Mesenchymal stem cell (in vitro differentiated cells and primary cell): Measurements from ENCODE around the gene PTPRCAP.
A peak's percentile ranks its signal among the peaks of the same experiment; 100 is the strongest.

ENCODE experiments used
- DNase-seq: peaks from one replicate; pipeline ENCODE4 v3.0.0-alpha.2; 2013
- H2AFZ ChIP-seq: one replicate; pipeline ENCODE4 v1.6.1; 2013; ENCODE audit warnings: low read depth, mild to moderate bottlenecking, control low read depth, inconsistent platforms, low read length, moderate library complexity
- H2AK5ac ChIP-seq: 2 replicates; pipeline ENCODE4 v1.6.1; 2013; ENCODE audit warnings: low read length, moderate library complexity, mild to moderate bottlenecking, inconsistent platforms; ENCODE audit not compliant: severe bottlenecking
- H2BK120ac ChIP-seq: one replicate; pipeline ENCODE4 v1.6.1; 2013; ENCODE audit warnings: low read depth, mild to moderate bottlenecking, inconsistent platforms, low read length, moderate library complexity
- H2BK12ac ChIP-seq, 2 experiments: one replicate each; pipeline ENCODE4 v1.6.1; 2013; ENCODE audit warnings: inconsistent platforms in 2 of 2, low read length in 2 of 2, mild to moderate bottlenecking in 2 of 2, moderate library complexity in 2 of 2, control low read depth in 1 of 2
- H2BK15ac ChIP-seq: one replicate; pipeline ENCODE4 v1.6.1; 2013; ENCODE audit warnings: mild to moderate bottlenecking, low read depth, inconsistent platforms; ENCODE audit not compliant: poor library complexity, severe bottlenecking
- H2BK5ac ChIP-seq: 2 replicates; pipeline ENCODE4 v1.6.1; 2013; ENCODE audit warnings: low read depth, mild to moderate bottlenecking, low read length, control low read depth, inconsistent platforms; ENCODE audit not compliant: poor library complexity, severe bottlenecking
- H3K14ac ChIP-seq, 2 experiments: one replicate each; pipeline ENCODE4 v1.6.1; 2013; ENCODE audit warnings: inconsistent platforms in 2 of 2, low read length in 2 of 2, control low read depth in 1 of 2, mild to moderate bottlenecking in 1 of 2, moderate library complexity in 1 of 2
- H3K18ac ChIP-seq, 2 experiments: one replicate each; pipeline ENCODE4 v1.6.1; 2013; ENCODE audit warnings: inconsistent platforms in 2 of 2, low read length in 2 of 2, control low read depth in 1 of 2, low read depth in 1 of 2, mild to moderate bottlenecking in 1 of 2
- H3K23ac ChIP-seq, 2 experiments: one replicate each; pipeline ENCODE4 v1.6.1; 2013; ENCODE audit warnings: inconsistent platforms in 2 of 2, low read length in 2 of 2, mild to moderate bottlenecking in 2 of 2, moderate library complexity in 2 of 2, control low read depth in 1 of 2
- H3K27ac ChIP-seq: 2 replicates; pipeline ENCODE4 v1.5.1; 2013; ENCODE audit warnings: mild to moderate bottlenecking, moderate library complexity, low read length, control low read depth, inconsistent platforms; ENCODE audit not compliant: poor library complexity, severe bottlenecking
- H3K27me3 ChIP-seq, 2 experiments: 2 replicates each; pipeline versions ENCODE4 v1.6.1 to v1.7.0; 2013; ENCODE audit warnings: low read length in 2 of 2, mild to moderate bottlenecking in 2 of 2, moderate library complexity in 2 of 2, control low read depth in 1 of 2, inconsistent platforms in 1 of 2; ENCODE audit not compliant: control insufficient read depth in 1 of 2, insufficient read depth in 1 of 2
- H3K36me3 ChIP-seq, 2 experiments: 2 replicates each; pipeline versions ENCODE4 v1.6.1 to v1.7.0; 2013; ENCODE audit warnings: low read length in 2 of 2, control low read depth in 1 of 2, inconsistent platforms in 1 of 2, low read depth in 1 of 2, mild to moderate bottlenecking in 1 of 2; ENCODE audit not compliant: insufficient read depth in 2 of 2, control insufficient read depth in 1 of 2
- H3K4ac ChIP-seq, 2 experiments: one replicate each; pipeline ENCODE4 v1.6.1; 2013; ENCODE audit warnings: inconsistent platforms in 2 of 2, low read length in 2 of 2, mild to moderate bottlenecking in 2 of 2, moderate library complexity in 2 of 2, control low read depth in 1 of 2, low read depth in 1 of 2
- H3K4me1 ChIP-seq: 2 replicates; pipeline ENCODE4 v1.6.1; 2013; ENCODE audit warnings: low read depth, low read length, control low read depth; ENCODE audit not compliant: control insufficient read depth, insufficient read depth
- H3K4me2 ChIP-seq: 2 replicates; pipeline ENCODE4 v1.6.1; 2013; ENCODE audit warnings: low read length, mild to moderate bottlenecking, inconsistent platforms; ENCODE audit not compliant: poor library complexity, severe bottlenecking
- H3K4me3 ChIP-seq, 2 experiments: 2 replicates each; pipeline versions ENCODE4 v1.5.1 to v1.7.0; 2013; ENCODE audit warnings: low read length in 2 of 2, mild to moderate bottlenecking in 2 of 2, control low read depth in 1 of 2, low read depth in 1 of 2; ENCODE audit not compliant: insufficient read depth in 1 of 2
- H3K79me1 ChIP-seq: replicated peaks from 2 replicates; pipeline ENCODE4 v1.6.1; 2013; ENCODE audit warnings: mild to moderate bottlenecking, control low read depth, low read length, inconsistent platforms; ENCODE audit not compliant: poor library complexity, severe bottlenecking
- H3K9ac ChIP-seq: 2 replicates; pipeline ENCODE4 v1.7.0; 2013; ENCODE audit warnings: mild to moderate bottlenecking, low read length, moderate library complexity
- H3K9me3 ChIP-seq: 2 replicates; pipeline ENCODE4 v1.7.0; 2013; ENCODE audit warnings: mild to moderate bottlenecking, low read length; ENCODE audit not compliant: control insufficient read depth
- H4K8ac ChIP-seq: one replicate; pipeline ENCODE4 v1.6.1; 2013; ENCODE audit warnings: inconsistent platforms, mild to moderate bottlenecking, low read length, moderate library complexity
- H4K91ac ChIP-seq: one replicate; pipeline ENCODE4 v1.6.1; 2013; ENCODE audit warnings: mild to moderate bottlenecking, low read length, inconsistent platforms
- WGBS: methylation state at CpG from one replicate; pipeline ENCODE4 v1.1.7; 2013; ENCODE audit warnings: mixed read lengths; 5-methylcytosine and 5-hydroxymethylcytosine counted together

PTPRCAP gene

GRCh38 chr11:67436459-67437081 lies 912 bp downstream of the PTPRCAP start:
- peak overlapping the region; percentile 96 for H3K27ac ChIP-seq
- no peak overlapping the region for H2BK15ac ChIP-seq
- H2AK5ac ChIP-seq: peak overlapping the region; percentile 92
- H3K9me3 ChIP-seq: no peaks in the 10 kb centered on the region
- DNase-seq: peak; percentile 19
- H3K23ac ChIP-seq: peak overlapping the region in 1 of 2 experiments; percentile 23
- peak overlapping the region; percentile 94 for H2BK5ac ChIP-seq
- peak overlapping the region; percentile 14 to 56 for H3K18ac ChIP-seq
- no peak overlapping the region for H2BK12ac ChIP-seq
- H3K14ac ChIP-seq: no peak overlapping the region
- H3K4me2 ChIP-seq: no peak overlapping the region
- WGBS: 38% methylated on average over 4 of the region's 6 CpGs
- peak overlapping the region in 1 of 2 experiments; percentile 2 for H3K4me3 ChIP-seq
- peaks cover 66% of the 10 kb centered on the region for H3K4me1 ChIP-seq
- no peak overlapping the region for H4K91ac ChIP-seq
- H3K4ac ChIP-seq: no peak overlapping the region
- H4K8ac ChIP-seq: peak overlapping the region; percentile 71
- H3K9ac ChIP-seq: no peak overlapping the region
- H3K36me3 ChIP-seq: peaks cover 76 to 93% of the 10 kb centered on the region in 2 experiments
- no peak overlapping the region for H2AFZ ChIP-seq
- no peak overlapping the region for H2BK120ac ChIP-seq
- H3K27me3 ChIP-seq: no peaks in the 10 kb centered on the region
- peaks cover 36% of the 10 kb centered on the region for H3K79me1 ChIP-seq

- Histone ChIP-seq H3K79me1 (peaks cover 38% of the 10 kb centered on the region), H3K4me1 (peaks cover 60% of the 10 kb centered on the region), H3K14ac (no peak overlapping the region), H4K8ac (peak overlapping the region; percentile 19), H3K27me3 (no peaks in the 10 kb centered on the region), H2BK15ac (peak overlapping the region; percentile 21), H4K91ac (peak overlapping the region; percentile 53), H3K4me3 (no peak overlapping the region), H3K4me2 (no peak overlapping the region), H3K9me3 (no peaks in the 10 kb centered on the region), H3K23ac (no peak overlapping the region), H2BK12ac (no peak overlapping the region), H3K36me3 (peaks cover 76 to 92% of the 10 kb centered on the region in 2 experiments), H2BK120ac (no peak overlapping the region), H2AFZ (no peak overlapping the region), H3K27ac (peak overlapping the region; percentile 96), H3K4ac (no peak overlapping the region), H3K9ac (no peak overlapping the region), H2BK5ac (peak overlapping the region; percentile 83), H2AK5ac (peak overlapping the region; percentile 92), H3K18ac (no peak overlapping the region)
- DNase-seq: no peak
- WGBS: 92% methylated on average over 38 of the region's 38 CpGs
Observed at GRCh38 chr11:67435727-67436458, 1.6 kb downstream of the PTPRCAP start.

GRCh38 chr11:67435031-67435726 lies 2.3 kb downstream of the PTPRCAP start:
- Histone ChIP-seq H2BK120ac (no peak overlapping the region), H3K23ac (no peak overlapping the region), H2AFZ (no peak overlapping the region), H2BK12ac (no peak overlapping the region), H3K18ac (no peak overlapping the region), H3K9ac (no peak overlapping the region), H4K91ac (no peak overlapping the region), H2BK15ac (no peak overlapping the region), H3K79me1 (peaks cover 40% of the 10 kb centered on the region), H2AK5ac (peak overlapping the region; percentile 92), H3K36me3 (peaks cover 74 to 89% of the 10 kb centered on the region in 2 experiments), H3K4ac (no peak overlapping the region), H3K9me3 (no peaks in the 10 kb centered on the region), H3K27ac (peak overlapping the region; percentile 69), H3K14ac (no peak overlapping the region), H3K27me3 (no peaks in the 10 kb centered on the region), H4K8ac (no peak overlapping the region), H3K4me2 (no peak overlapping the region), H2BK5ac (no peak overlapping the region), H3K4me1 (peaks cover 52% of the 10 kb centered on the region), H3K4me3 (no peak overlapping the region)
- DNase-seq: no peak
- 91% methylated on average over 25 of the region's 26 CpGs for WGBS

- Histone ChIP-seq H3K9ac (no peak overlapping the region), H3K9me3 (no peaks in the 10 kb centered on the region), H3K79me1 (peaks cover 40% of the 10 kb centered on the region), H2BK12ac (no peak overlapping the region), H3K27me3 (no peaks in the 10 kb centered on the region), H3K4ac (no peak overlapping the region), H3K4me3 (no peak overlapping the region), H2BK5ac (no peak overlapping the region), H3K36me3 (peaks cover 69 to 86% of the 10 kb centered on the region in 2 experiments), H4K8ac (no peak overlapping the region), H3K18ac (no peak overlapping the region), H3K14ac (no peak overlapping the region), H3K27ac (no peak overlapping the region), H2AK5ac (peak overlapping the region; percentile 41), H2BK120ac (no peak overlapping the region), H4K91ac (no peak overlapping the region), H3K4me1 (peaks cover 46% of the 10 kb centered on the region), H3K4me2 (no peak overlapping the region), H2BK15ac (no peak overlapping the region), H2AFZ (no peak overlapping the region), H3K23ac (no peak overlapping the region)
- WGBS: 92% methylated on average over 23 of the region's 23 CpGs
- no peak for DNase-seq
Observed at GRCh38 chr11:67434395-67434881, 3.0 kb downstream of the PTPRCAP start.
